GM12865 (cell line): ENCODE data around the gene SYCP2L.
A peak's percentile ranks its signal among the peaks of the same experiment; 100 is the strongest.

Experiments used
- DNase-seq: peaks from one replicate; pipeline ENCODE4 v3.0.0; 2010; ENCODE audit warnings: low read depth
- H3K4me3 ChIP-seq: 2 replicates; pipeline ENCODE4 v1.5.1; 2011; ENCODE audit warnings: mild to moderate bottlenecking, low read depth, low read length, control low read depth
- CTCF ChIP-seq: IDR thresholded peaks from 2 replicates; pipeline ENCODE4 v1.5.1; 2011; ENCODE audit warnings: low read length, control low read depth, low read depth, inconsistent platforms; ENCODE audit not compliant: insufficient read depth; ENCODE audit errors: missing control alignments

Gene SYCP2L

GRCh38 chr6:10964684-10965083 is 77.8 kb downstream of the SYCP2L start:
- peak; percentile 75 for DNase-seq
- TF ChIP-seq CTCF: no peak

GRCh38 chr6:10968776-10969175 is 81.9 kb downstream of the SYCP2L start:
- no peak for TF ChIP-seq CTCF
- no peak for DNase-seq
- no peak overlapping the region for H3K4me3 ChIP-seq

More at GRCh38 chr6:10964684-10965083, 77.8 kb downstream of the SYCP2L start:
- H3K4me3 ChIP-seq: no peak overlapping the region

- TF ChIP-seq CTCF: no peak
- DNase-seq: no peak
Measured at GRCh38 chr6:10970731-10971130, 83.9 kb downstream of the SYCP2L start.

GRCh38 chr6:10972196-10972595 is 85.3 kb downstream of the SYCP2L start:
- no peak for DNase-seq
- TF ChIP-seq CTCF: no peak
- no peak overlapping the region for H3K4me3 ChIP-seq

More at GRCh38 chr6:10970731-10971130, 83.9 kb downstream of the SYCP2L start:
- H3K4me3 ChIP-seq: no peak overlapping the region

- DNase-seq: no peak
- no peak overlapping the region for H3K4me3 ChIP-seq
- TF ChIP-seq CTCF: no peak
Measured at GRCh38 chr6:10976571-10976970, 89.7 kb downstream of the SYCP2L start.

GRCh38 chr6:10977231-10977968 is 90.5 kb downstream of the SYCP2L start:
- TF ChIP-seq CTCF: no peak
- DNase-seq: no peak
- no peak overlapping the region for H3K4me3 ChIP-seq

- no peak for TF ChIP-seq CTCF
- no peak for DNase-seq
- H3K4me3 ChIP-seq: no peak overlapping the region
Measured at GRCh38 chr6:10979603-10980002, 92.8 kb downstream of the SYCP2L start.
